Esophagus squamous epithelium (tissue), 4 donors: ENCODE measurements around the gene ATF7IP2.

Source experiments
- CTCF ChIP-seq, 6 experiments: fragments of 450-650 bp in 4 of 6; fragments of 200-600 bp in 2 of 6; sonication (generic) in 2 of 6; IDR thresholded peaks; one replicate each; pipeline ENCODE4 v1.5.1; 2016 to 2019; ENCODE audit warnings: antibody characterized with exemption in 6 of 6, mild to moderate bottlenecking in 4 of 6, moderate library complexity in 4 of 6
- POLR2A ChIP-seq, 4 donors: fragments of 450-650 bp; IDR thresholded peaks; one replicate each; pipeline ENCODE4 v1.6.1; 2017; ENCODE audit warnings: antibody characterized with exemption in 4 of 4, mild to moderate bottlenecking in 4 of 4, moderate library complexity in 3 of 4

GRCh38 chr16:10376229-10376628 is 9.6 kb upstream of the ATF7IP2 start:
- TF ChIP-seq POLR2A (IDR thresholded peaks at IDR 0.05) (no peak), CTCF (IDR thresholded peaks at IDR 0.05) (no peak)
